Measurements from ENCODE around the gene GRWD1.
"Not testable (repeated sequence)": the region's sequence is repeated elsewhere in the genome, so short reads cannot be mapped to it uniquely, and the experiment has no call there.

GRWD1 gene

GRCh38 chr19:48480558-48481500 is 35.0 kb downstream of the GRWD1 start:
- DNase-seq, result peak; percentile 42

- no peak for DNase-seq
Measured at GRCh38 chr19:48481846-48482639, 36.3 kb downstream of the GRWD1 start.

- DNase-seq, result no peak
Measured at GRCh38 chr19:48483301-48483700, 37.5 kb downstream of the GRWD1 start.

GRCh38 chr19:48484247-48484893 is 38.6 kb downstream of the GRWD1 start:
- no peak for DNase-seq

- no peak for DNase-seq
Measured at GRCh38 chr19:48484931-48485612, 39.3 kb downstream of the GRWD1 start.

- not testable (repeated sequence) for DNase-seq
Measured at GRCh38 chr19:48486706-48487105, 40.9 kb downstream of the GRWD1 start.

GRCh38 chr19:48487544-48487943 is 41.8 kb downstream of the GRWD1 start:
- no peak for DNase-seq

- no peak for DNase-seq
Measured at GRCh38 chr19:48487948-48488347, 42.2 kb downstream of the GRWD1 start.

- DNase-seq, result not testable (repeated sequence)
Measured at GRCh38 chr19:48488478-48488877, 42.7 kb downstream of the GRWD1 start.

GRCh38 chr19:48489608-48490216 is 43.9 kb downstream of the GRWD1 start:
- peak; percentile 51 for DNase-seq

GRCh38 chr19:48490981-48491792 is 45.4 kb downstream of the GRWD1 start:
- DNase-seq, result peak; percentile 43

- no peak for DNase-seq
Measured at GRCh38 chr19:48491793-48492123, 46.0 kb downstream of the GRWD1 start.

GRCh38 chr19:48492925-48493717 is 47.3 kb downstream of the GRWD1 start:
- peak; percentile 82 for DNase-seq

- no peak for DNase-seq
Measured at GRCh38 chr19:48493718-48494401, 48.1 kb downstream of the GRWD1 start.

GRCh38 chr19:48495396-48495795 is 49.6 kb downstream of the GRWD1 start:
- no peak for DNase-seq

- no peak for DNase-seq
Measured at GRCh38 chr19:48496959-48497727, 51.4 kb downstream of the GRWD1 start.

GRCh38 chr19:48497728-48498594 is 52.2 kb downstream of the GRWD1 start:
- no peak for DNase-seq
